Measurements from ENCODE around the gene FRAS1. TPM values are rescaled to one million over a fixed set of nuclear protein-coding genes. Genes with fewer than 3 reads are reported as not detected.

FRAS1 gene
- total RNA-seq, 4 donors from 2014 or later: 1.0 to 32.5 (median 3.3) TPM

- no peak for TF ChIP-seq CTCF (IDR thresholded peaks at IDR 0.05)
- no peak for TF ChIP-seq POLR2A (IDR thresholded peaks at IDR 0.05)
- Histone ChIP-seq H3K9me3 (no peaks in the 10 kb centered on the region), H3K4me1 (no peaks in the 10 kb centered on the region), H3K27ac (no peak overlapping the region), H3K27me3 (no peaks in the 10 kb centered on the region), H3K4me3 (no peak overlapping the region), H3K36me3 (no peaks in the 10 kb centered on the region)
- intact Hi-C loops (cut with DNase I; ENCODE audit: low total_unique reads): no loop called here
- no peak for DNase-seq
Observed at GRCh38 chr4:78372355-78372988, 315.3 kb downstream of the FRAS1 start.

- intact Hi-C loops (cut with DNase I; ENCODE audit: low total_unique reads): no loop called here
- TF ChIP-seq POLR2A (IDR thresholded peaks at IDR 0.05) (no peak), CTCF (IDR thresholded peaks at IDR 0.05) (no peak)
Observed at GRCh38 chr4:78377555-78377954, 320.4 kb downstream of the FRAS1 start.

DNA sequence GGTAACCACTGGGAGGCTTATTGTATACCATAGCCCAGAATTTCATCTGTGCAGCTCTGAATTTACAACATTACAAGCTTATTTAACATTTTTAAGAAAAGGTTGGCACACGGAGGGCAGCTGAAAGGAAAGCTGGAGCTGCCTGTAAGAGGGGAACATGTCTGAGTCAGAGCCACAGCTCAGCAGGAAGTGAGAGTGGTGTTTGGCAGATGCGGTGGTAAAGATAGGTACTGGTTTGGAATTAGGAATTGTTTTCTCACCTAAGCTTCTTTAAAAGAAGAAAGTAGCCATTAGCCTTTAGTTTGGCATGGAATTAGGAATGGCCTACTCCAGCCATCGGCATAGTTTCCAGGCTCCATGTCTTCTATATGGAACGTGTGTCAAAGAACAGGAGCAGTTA, 321.9 kb downstream of the FRAS1 start:
- Histone ChIP-seq H3K36me3 (no peaks in the 10 kb centered on the region), H3K9me3 (no peaks in the 10 kb centered on the region), H3K27me3 (no peaks in the 10 kb centered on the region), H3K4me1 (no peaks in the 10 kb centered on the region), H3K4me3 (no peak overlapping the region), H3K27ac (no peak overlapping the region)
- no peak for DNase-seq
- TF ChIP-seq CTCF (IDR thresholded peaks at IDR 0.05): no peak
- TF ChIP-seq POLR2A (IDR thresholded peaks at IDR 0.05): no peak
- intact Hi-C loops (cut with DNase I; ENCODE audit: low total_unique reads): no loop called here

More at GRCh38 chr4:78377555-78377954, 320.4 kb downstream of the FRAS1 start:
- Histone ChIP-seq H3K27ac (no peak overlapping the region), H3K27me3 (no peaks in the 10 kb centered on the region), H3K4me1 (no peaks in the 10 kb centered on the region), H3K36me3 (no peaks in the 10 kb centered on the region), H3K4me3 (no peak overlapping the region), H3K9me3 (no peaks in the 10 kb centered on the region)
- no peak for DNase-seq

GRCh38 chr4:78379991-78380729, 323.0 kb downstream of the FRAS1 start:
- H3K27ac ChIP-seq: no peak overlapping the region
- intact Hi-C loops (cut with DNase I; ENCODE audit: low total_unique reads): no loop called here

More at GRCh38 chr4:78379991-78380729, 323.0 kb downstream of the FRAS1 start:
- TF ChIP-seq CTCF (IDR thresholded peaks at IDR 0.05) (no peak), POLR2A (IDR thresholded peaks at IDR 0.05) (no peak)
- Histone ChIP-seq H3K36me3 (no peaks in the 10 kb centered on the region), H3K27me3 (no peaks in the 10 kb centered on the region), H3K9me3 (no peaks in the 10 kb centered on the region), H3K4me1 (no peaks in the 10 kb centered on the region), H3K4me3 (no peak overlapping the region)
- no peak for DNase-seq

Data from uterus (tissue), 4 donors.